Neuronal stem cell (in vitro differentiated cells): ENCODE results near the gene LYPD5.
"Not testable (repeated sequence)": the region's sequence is repeated elsewhere in the genome, so short reads cannot be mapped to it uniquely, and the experiment has no call there.

Experiments used
- DNase-seq: peaks from one replicate; pipeline ENCODE4 v3.0.0-alpha.2; 2013; ENCODE audit warnings: low spot score
- H2AFZ ChIP-seq: one replicate; pipeline ENCODE4 v1.6.1; 2013; ENCODE audit warnings: mild to moderate bottlenecking, low read length, inconsistent platforms
- H2AK5ac ChIP-seq: 2 replicates; pipeline ENCODE4 v1.6.1; 2013; ENCODE audit warnings: low read depth, mild to moderate bottlenecking, inconsistent platforms, low read length, moderate library complexity, mixed read lengths
- H2BK120ac ChIP-seq: 2 replicates; pipeline ENCODE4 v1.6.1; 2013; ENCODE audit warnings: low read depth, mild to moderate bottlenecking, inconsistent platforms, low read length, moderate library complexity, mixed read lengths
- H2BK12ac ChIP-seq: one replicate; pipeline ENCODE4 v1.6.1; 2013; ENCODE audit warnings: low read length, inconsistent platforms
- H2BK15ac ChIP-seq: 2 replicates; pipeline ENCODE4 v1.6.1; 2013; ENCODE audit warnings: mild to moderate bottlenecking, low read length, inconsistent platforms, mixed read lengths
- H2BK5ac ChIP-seq: one replicate; pipeline ENCODE4 v1.6.1; 2013; ENCODE audit warnings: inconsistent platforms, mild to moderate bottlenecking, low read length, moderate library complexity
- H3K14ac ChIP-seq: one replicate; pipeline ENCODE4 v1.6.1; 2013; ENCODE audit warnings: low read length, inconsistent platforms
- H3K18ac ChIP-seq: 2 replicates; pipeline ENCODE4 v1.6.1; 2013; ENCODE audit warnings: low read length, inconsistent platforms
- H3K23ac ChIP-seq: 2 replicates; pipeline ENCODE4 v1.6.1; 2013; ENCODE audit warnings: low read depth, mild to moderate bottlenecking, mixed read lengths, low read length, inconsistent platforms; ENCODE audit not compliant: poor library complexity
- H3K27ac ChIP-seq: replicated peaks from 3 replicates; pipeline ENCODE4 v1.5.1; 2013; ENCODE audit warnings: low read length, inconsistent platforms
- H3K27me3 ChIP-seq, 3 experiments: 2 replicates each; pipeline ENCODE4 v1.6.1; 2013; ENCODE audit warnings: low read length in 3 of 3, mild to moderate bottlenecking in 2 of 3, inconsistent platforms in 1 of 3, low read depth in 1 of 3, mixed read lengths in 1 of 3, moderate library complexity in 1 of 3; ENCODE audit not compliant: control insufficient read depth in 3 of 3, insufficient read depth in 3 of 3
- H3K36me3 ChIP-seq, 2 donors: replicated peaks in 1 of 2; 2 replicates each; pipeline ENCODE4 v1.6.1; 2013; ENCODE audit warnings: low read length in 2 of 2; ENCODE audit not compliant: control insufficient read depth in 2 of 2, insufficient read depth in 2 of 2
- H3K4ac ChIP-seq: 2 replicates; pipeline ENCODE4 v1.6.1; 2013; ENCODE audit warnings: inconsistent platforms, mild to moderate bottlenecking, low read length, moderate library complexity
- H3K4me1 ChIP-seq, 2 donors: 1 replicate in 1 of 2; 2 replicates in 1 of 2; pipeline ENCODE4 v1.6.1; 2013; ENCODE audit warnings: low read length in 2 of 2, low read depth in 1 of 2; ENCODE audit not compliant: control insufficient read depth in 2 of 2, insufficient read depth in 1 of 2
- H3K4me2 ChIP-seq: one replicate; pipeline ENCODE4 v1.6.1; 2013; ENCODE audit warnings: mild to moderate bottlenecking, low read length, inconsistent platforms; ENCODE audit not compliant: insufficient read depth, poor library complexity, severe bottlenecking
- H3K4me3 ChIP-seq, 2 donors: 2 replicates each; pipeline ENCODE4 v1.5.1; 2013; ENCODE audit warnings: low read length in 2 of 2, mild to moderate bottlenecking in 2 of 2, inconsistent platforms in 1 of 2, moderate library complexity in 1 of 2
- H3K79me1 ChIP-seq: one replicate; pipeline ENCODE4 v1.6.1; 2013; ENCODE audit warnings: low read depth, mild to moderate bottlenecking, inconsistent platforms, low read length, moderate library complexity
- H3K9ac ChIP-seq: one replicate; pipeline ENCODE4 v1.6.1; 2013; ENCODE audit warnings: mild to moderate bottlenecking, low read depth, low read length, inconsistent platforms; ENCODE audit not compliant: poor library complexity
- H3K9me3 ChIP-seq, 2 donors: replicated peaks in 1 of 2; 2 replicates each; pipeline versions ENCODE3 to v1.6.1; 2013; ENCODE audit warnings: low read length in 2 of 2, mild to moderate bottlenecking in 2 of 2, inconsistent platforms in 1 of 2, low read depth in 1 of 2, mixed read lengths in 1 of 2, moderate library complexity in 1 of 2; ENCODE audit not compliant: control insufficient read depth in 2 of 2, insufficient read depth in 1 of 2
- H4K8ac ChIP-seq: one replicate; pipeline ENCODE4 v1.6.1; 2013; ENCODE audit warnings: low read depth, mild to moderate bottlenecking, inconsistent platforms, low read length, moderate library complexity
- H4K91ac ChIP-seq: one replicate; pipeline ENCODE4 v1.6.1; 2013; ENCODE audit warnings: low read length, low read depth, mild to moderate bottlenecking, inconsistent platforms; ENCODE audit not compliant: poor library complexity
- WGBS, 2 donors: extraction: QIAGEN DNeasy Blood & Tissue Kit; methylation state at CpG; one replicate each; pipeline ENCODE4 v1.1.7; 2013; ENCODE audit warnings: missing lambda C conversion rate in 2 of 2, mixed read lengths in 1 of 2; ENCODE audit not compliant: insufficient read length in 2 of 2, insufficient replicate concordance in 1 of 2; ENCODE audit errors: extremely low coverage in 2 of 2; 5-methylcytosine and 5-hydroxymethylcytosine counted together

The LYPD5 gene

GRCh38 chr19:43777163-43777695 is 25.0 kb downstream of the LYPD5 start:
- no peak for DNase-seq
- H2BK15ac ChIP-seq, result no peak overlapping the region

GRCh38 chr19:43776286-43776685 is 26.0 kb downstream of the LYPD5 start:
- Histone ChIP-seq H2BK5ac (no peak overlapping the region), H3K18ac (peak overlapping the region; percentile 13), H3K9ac (no peak overlapping the region), H2AFZ (no peak overlapping the region), H3K27ac (no peak overlapping the region), H2BK120ac (no peak overlapping the region), H3K23ac (peak overlapping the region; percentile 70), H2BK12ac (no peak overlapping the region), H3K79me1 (peaks cover 1% of the 10 kb centered on the region), H3K9me3 (peaks cover 2 to 5% of the 10 kb centered on the region in 2 donors), H3K4me3 (no peak overlapping the region), H3K27me3 (peaks cover 3 to 51% (median 43%) of the 10 kb centered on the region in 3 experiments), H3K14ac (no peak overlapping the region), H3K4me2 (no peak overlapping the region), H4K8ac (no peak overlapping the region), H3K4me1 (peaks cover 14 to 15% of the 10 kb centered on the region in 2 donors), H2BK15ac (no peak overlapping the region), H2AK5ac (no peak overlapping the region), H3K4ac (no peak overlapping the region), H3K36me3 (no peaks in the 10 kb centered on the region), H4K91ac (no peak overlapping the region)
- no CpG with 5 or more reads among the region's 11 CpGs for WGBS, 2 donors
- no peak for DNase-seq

More at GRCh38 chr19:43777163-43777695, 25.0 kb downstream of the LYPD5 start:
- Histone ChIP-seq H3K4me1 (peaks cover 14 to 15% of the 10 kb centered on the region in 2 donors), H3K18ac (no peak overlapping the region), H3K4me3 (no peak overlapping the region), H3K9ac (no peak overlapping the region), H4K8ac (no peak overlapping the region), H2AK5ac (no peak overlapping the region), H2BK5ac (no peak overlapping the region), H3K27ac (no peak overlapping the region), H3K23ac (no peak overlapping the region), H2BK120ac (no peak overlapping the region), H3K27me3 (peaks cover 3 to 42% (median 36%) of the 10 kb centered on the region in 3 experiments), H3K9me3 (peaks cover 2 to 5% of the 10 kb centered on the region in 2 donors), H3K4ac (no peak overlapping the region), H3K36me3 (no peaks in the 10 kb centered on the region), H3K4me2 (no peak overlapping the region), H3K14ac (no peak overlapping the region), H3K79me1 (peaks cover 1% of the 10 kb centered on the region), H4K91ac (no peak overlapping the region), H2AFZ (peak overlapping the region; percentile 39), H2BK12ac (no peak overlapping the region)
- WGBS, 2 donors, result no CpG with 5 or more reads among the region's 4 CpGs

- Histone ChIP-seq H3K27me3 (peaks cover 3 to 59% (median 43%) of the 10 kb centered on the region in 3 experiments), H4K91ac (no peak overlapping the region), H3K14ac (no peak overlapping the region), H3K4me2 (no peak overlapping the region), H3K27ac (no peak overlapping the region), H2BK12ac (no peak overlapping the region), H3K23ac (no peak overlapping the region), H3K4me1 (peaks cover 14 to 15% of the 10 kb centered on the region in 2 donors), H3K4me3 (no peak overlapping the region), H3K36me3 (no peaks in the 10 kb centered on the region), H3K9me3 (peaks cover 2 to 5% of the 10 kb centered on the region in 2 donors), H2BK15ac (no peak overlapping the region), H3K9ac (no peak overlapping the region), H2BK120ac (no peak overlapping the region), H4K8ac (no peak overlapping the region), H2AK5ac (no peak overlapping the region), H3K4ac (no peak overlapping the region), H3K79me1 (peaks cover 1% of the 10 kb centered on the region), H2AFZ (no peak overlapping the region), H2BK5ac (no peak overlapping the region), H3K18ac (no peak overlapping the region)
- DNase-seq, result no peak
- WGBS, 2 donors, result no CpG with 5 or more reads among the region's 7 CpGs
Measured at GRCh38 chr19:43775299-43775890, 26.9 kb downstream of the LYPD5 start.

- not testable (repeated sequence) for H3K27ac ChIP-seq, H4K8ac ChIP-seq, H3K4ac ChIP-seq, H3K4me3 ChIP-seq, H3K79me1 ChIP-seq, H2AK5ac ChIP-seq, H3K23ac ChIP-seq, DNase-seq, H3K9me3 ChIP-seq, H3K14ac ChIP-seq, H2BK12ac ChIP-seq, H3K36me3 ChIP-seq, H2BK15ac ChIP-seq, H4K91ac ChIP-seq, H3K18ac ChIP-seq, H3K9ac ChIP-seq, H2BK120ac ChIP-seq
- no CpG with 5 or more reads among the region's 11 CpGs for WGBS, 2 donors
- peak overlapping the region; percentile 84 for H2AFZ ChIP-seq
- peak overlapping the region; percentile 80 for H2BK5ac ChIP-seq
- peaks cover 14 to 15% of the 10 kb centered on the region in 2 donors for H3K4me1 ChIP-seq
- H3K27me3 ChIP-seq, result peaks cover 3 to 64% (median 45%) of the 10 kb centered on the region in 3 experiments
- H3K4me2 ChIP-seq, result peak overlapping the region; percentile 94
Measured at GRCh38 chr19:43774940-43775258, 27.3 kb downstream of the LYPD5 start.
